CD4-positive, alpha-beta T cell treated with Interleukin-12 subunit alpha and Interleukin-12 subunit beta, for 1 hour (primary cell): ENCODE results near the gene CPLX3.
"Not testable (repeated sequence)": the region's sequence is repeated elsewhere in the genome, so short reads cannot be mapped to it uniquely, and the experiment has no call there.

ENCODE experiments used
- DNase-seq: peaks from one replicate; pipeline ENCODE4 v3.0.0-alpha.2; 2020

CPLX3 gene, protein sequence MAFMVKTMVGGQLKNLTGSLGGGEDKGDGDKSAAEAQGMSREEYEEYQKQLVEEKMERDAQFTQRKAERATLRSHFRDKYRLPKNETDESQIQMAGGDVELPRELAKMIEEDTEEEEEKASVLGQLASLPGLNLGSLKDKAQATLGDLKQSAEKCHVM

DNA sequence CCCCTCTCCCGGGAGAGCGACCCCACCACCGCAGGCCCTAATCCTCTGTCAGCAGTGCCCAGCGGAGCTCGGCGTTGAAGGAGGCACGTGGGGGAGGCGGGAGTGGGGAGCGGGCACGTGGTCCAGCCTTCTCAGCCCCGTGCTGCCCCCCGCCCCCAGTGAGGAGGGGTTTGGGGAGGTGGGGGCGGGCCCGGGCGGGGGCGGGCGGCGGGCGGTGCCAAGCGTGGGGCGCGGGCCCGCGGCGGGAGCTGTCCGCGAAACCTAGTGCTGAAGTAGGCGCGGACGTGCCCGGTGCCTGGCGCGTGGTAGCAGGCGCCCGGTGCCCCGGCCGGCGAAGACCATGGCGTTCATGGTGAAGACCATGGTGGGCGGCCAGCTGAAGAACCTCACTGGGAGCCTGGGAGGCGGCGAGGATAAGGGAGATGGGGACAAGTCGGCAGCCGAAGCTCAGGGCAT lies at the start of gene CPLX3:
CPLX3 (plus strand) TSS at position 264 of the 456 bp plus-strand sequence; CDS start at position 341, 77 bp downstream.
- DNase-seq = peak; percentile 51

DNA sequence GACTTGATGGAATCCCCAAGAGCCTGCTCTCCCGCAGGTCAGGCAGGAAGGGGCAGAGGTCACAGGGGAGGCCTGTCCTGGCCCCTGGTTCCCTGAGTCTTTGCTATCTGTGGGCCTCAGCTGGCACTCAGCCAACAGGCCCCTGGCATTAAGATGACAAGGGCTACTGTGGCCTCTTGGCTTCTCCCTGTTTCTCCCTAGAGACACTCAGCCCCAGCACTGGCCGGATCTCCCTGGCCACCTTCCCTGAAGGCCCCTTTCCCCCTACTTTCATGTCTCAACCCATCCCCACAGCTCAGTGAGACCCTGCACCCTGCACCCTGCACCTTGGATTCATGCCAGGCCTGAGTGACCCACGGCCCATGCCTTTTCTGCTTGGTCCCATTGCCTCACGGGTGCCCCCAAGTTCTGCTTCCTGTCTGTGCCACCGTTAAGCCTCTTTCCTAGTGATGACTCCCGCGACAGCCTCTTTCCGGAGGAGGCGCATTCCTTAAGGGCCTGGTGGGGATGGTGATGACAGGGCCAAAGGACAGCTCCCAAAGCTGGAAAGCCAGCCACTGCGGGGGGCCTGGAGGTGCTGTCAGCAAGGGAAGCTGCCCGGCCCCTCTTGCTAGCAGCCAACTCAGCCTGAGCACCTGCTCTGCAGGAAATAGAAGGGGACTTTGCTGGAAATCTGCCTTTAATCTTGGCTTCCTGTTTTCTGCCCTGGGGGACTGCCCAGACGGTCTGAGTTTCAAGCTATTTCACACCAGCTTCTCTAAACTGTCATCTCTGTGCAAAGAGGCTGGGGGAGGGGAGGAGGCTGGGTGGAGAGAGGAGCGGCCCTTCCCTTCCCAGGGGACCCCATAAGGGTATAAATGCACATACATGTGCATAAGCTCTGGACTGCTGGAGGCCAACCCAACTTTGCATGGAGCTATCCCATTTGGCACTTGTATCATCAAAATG lies 49.3 kb upstream of the CPLX3 start:
- DNase-seq = peak; percentile 83

DNA sequence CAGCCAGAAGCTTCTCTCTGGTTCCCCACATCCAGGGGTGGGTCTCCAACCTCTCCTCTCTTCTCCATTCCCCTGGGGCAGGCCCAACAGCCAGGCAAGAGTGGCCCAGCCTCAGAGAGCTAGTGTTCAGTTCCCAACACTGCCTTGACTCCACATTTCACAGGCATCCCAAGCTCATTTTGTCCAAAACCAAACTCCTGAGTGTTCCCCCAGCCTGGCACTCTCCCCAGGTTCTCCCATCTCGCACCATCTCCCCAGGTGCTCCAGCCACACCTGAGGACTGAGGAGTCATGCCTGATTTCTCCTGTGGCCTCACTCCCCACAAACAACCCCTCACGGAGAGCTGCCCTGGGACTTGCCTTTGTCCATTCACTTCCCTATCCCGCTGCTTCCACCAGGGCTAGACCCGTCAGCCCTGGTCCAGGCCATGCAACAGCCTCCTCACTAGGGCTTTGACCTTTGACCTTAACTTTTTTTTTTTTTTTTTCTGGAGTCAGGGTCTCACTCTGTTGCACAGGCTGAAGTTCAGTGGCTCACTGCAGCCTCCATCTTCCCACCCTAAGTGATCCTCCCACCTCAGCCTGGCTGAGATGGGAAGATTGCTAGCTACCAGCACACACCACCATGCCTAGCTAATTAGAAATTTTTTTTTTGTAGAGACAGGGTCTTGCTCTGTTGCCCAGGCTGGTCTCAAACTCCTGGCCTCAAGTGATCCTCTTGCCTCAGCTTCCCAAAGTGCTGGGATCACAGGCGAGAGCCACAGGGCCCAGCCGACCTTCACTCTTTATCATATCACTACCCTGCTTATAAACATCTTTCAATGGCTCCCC lies 48.4 kb upstream of the CPLX3 start:
- no peak for DNase-seq

DNA sequence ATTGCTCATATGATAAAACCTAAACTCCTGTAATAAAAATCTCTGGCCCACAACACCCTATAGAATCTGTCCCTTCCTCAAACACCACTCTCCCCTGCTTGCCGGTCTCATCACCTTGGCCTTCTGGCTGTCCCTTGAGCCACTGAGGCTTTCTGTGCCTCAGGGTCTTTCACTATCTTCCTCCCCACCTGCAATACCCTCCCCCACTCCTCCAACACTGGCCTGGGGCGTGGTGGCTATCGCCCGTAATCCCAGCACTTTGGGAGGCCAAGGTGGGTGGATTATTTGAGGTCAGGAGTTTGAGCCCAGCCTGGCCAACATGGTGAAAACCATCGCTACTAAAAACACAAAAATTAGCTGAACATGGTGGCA lies 47.8 kb upstream of the CPLX3 start:
- no peak for DNase-seq

DNA sequence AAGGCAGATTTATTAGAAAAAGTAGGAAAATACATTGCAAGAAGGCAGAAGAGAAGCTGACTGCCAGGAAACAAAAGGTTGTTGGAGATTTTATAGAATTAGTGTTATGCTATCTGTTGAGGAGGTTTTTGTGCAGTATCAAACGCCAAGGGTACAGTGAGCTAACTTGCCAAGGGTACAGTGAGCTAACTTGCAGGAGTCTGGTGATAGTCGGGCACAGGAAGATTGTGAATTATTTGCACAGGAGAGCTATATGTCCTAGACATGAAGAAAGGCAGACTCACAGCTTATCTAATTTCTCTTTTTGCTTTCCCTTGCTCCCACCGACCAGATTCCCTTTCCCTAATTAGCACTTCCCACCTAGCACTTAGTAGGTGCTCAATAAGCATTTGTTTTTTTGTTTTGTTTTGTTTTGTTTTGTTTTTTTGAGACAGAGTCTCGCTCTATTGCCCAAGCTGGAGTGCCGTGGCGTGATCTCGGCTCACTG lies 47.2 kb upstream of the CPLX3 start:
- no peak for DNase-seq

DNA sequence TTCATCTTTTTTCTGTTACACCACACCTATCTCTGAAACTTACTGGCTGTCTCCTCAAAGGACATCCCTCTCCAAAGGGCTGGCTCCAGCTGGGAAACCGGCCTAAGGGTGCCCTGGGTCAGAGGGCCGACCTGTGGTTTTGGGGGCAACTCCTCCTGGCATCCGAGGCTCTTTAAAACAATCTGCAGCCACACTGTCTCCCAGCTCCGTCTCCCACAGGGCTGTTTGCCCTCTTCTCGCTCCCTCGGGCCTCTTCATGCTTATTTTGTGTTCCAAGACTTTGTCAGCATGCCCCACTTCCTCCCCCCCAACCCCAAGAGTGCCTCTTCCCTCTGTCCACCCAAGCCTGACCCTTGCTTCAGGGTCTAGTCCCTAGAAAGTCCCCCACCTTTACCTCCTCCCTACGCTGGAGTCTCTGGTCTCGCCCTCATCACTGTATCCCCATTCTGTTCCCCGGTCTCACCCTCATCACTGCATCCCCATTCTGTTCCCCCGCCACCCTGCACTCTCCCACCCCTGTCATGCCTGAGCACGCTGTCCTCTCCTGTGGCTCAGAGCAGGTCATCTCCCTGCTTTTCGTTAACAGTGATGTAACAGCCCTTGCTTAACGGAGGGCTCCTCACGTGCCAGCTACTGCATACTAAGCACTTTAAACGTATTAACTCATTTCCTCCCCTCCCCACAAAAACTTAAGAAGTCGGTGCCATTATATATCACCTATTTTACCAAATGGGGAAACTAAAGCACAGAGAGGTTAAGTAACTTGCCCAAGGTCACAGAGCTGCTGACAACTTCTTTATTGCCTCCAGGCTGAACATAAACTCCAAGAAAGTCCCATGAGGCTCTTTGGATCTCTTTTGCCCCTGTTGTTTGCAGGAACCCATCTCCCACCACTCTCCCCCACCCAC lies 45.6 kb upstream of the CPLX3 start:
- peak; percentile 70 for DNase-seq

DNA sequence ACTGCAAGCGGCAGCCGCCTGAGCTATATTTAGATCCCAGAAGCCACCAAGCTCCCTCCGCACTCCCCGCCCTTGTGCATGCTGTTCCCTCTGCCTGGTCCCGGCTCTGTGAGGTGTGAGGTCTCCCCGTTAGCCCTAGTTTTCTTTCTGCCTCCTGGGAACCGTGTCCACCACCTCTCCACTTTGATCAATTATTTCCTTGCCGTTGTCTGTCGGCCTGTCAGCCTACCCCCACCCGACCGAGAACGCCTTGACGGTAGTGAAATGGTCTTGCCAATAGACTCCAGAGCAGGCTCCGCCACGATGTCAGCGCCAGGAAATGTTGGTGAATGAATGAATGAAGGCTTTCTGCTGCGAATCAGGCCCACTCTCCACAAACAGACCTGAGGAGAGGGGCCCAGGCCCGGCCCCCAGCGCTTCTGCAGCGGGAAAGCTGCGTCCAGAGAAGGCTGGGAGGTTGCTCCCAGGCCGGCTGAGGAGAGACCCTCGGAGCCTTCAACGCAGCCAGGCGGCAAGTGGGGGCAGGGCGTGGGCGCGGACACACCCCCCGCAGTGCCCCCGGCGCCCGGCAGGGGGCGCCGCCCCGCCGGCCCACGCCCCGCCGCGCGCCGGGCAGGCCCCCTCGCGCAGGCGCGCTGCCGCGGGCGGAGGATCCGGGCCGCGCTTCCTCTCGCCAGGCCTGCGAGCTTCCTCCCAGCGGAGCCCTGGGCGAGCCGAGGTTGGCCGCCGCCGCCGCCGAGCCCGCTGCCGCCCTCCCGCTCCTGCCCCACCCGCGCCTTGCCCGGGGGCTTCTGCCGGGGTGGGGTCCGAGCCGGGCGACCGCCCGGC lies 44.8 kb upstream of the CPLX3 start, which contains the start of gene CSK:
CSK (plus strand) TSS at position 650 of the 828 bp plus-strand sequence. CDS start 16,218 bp downstream, outside the sequence.
- peak; percentile 85 for DNase-seq

DNA sequence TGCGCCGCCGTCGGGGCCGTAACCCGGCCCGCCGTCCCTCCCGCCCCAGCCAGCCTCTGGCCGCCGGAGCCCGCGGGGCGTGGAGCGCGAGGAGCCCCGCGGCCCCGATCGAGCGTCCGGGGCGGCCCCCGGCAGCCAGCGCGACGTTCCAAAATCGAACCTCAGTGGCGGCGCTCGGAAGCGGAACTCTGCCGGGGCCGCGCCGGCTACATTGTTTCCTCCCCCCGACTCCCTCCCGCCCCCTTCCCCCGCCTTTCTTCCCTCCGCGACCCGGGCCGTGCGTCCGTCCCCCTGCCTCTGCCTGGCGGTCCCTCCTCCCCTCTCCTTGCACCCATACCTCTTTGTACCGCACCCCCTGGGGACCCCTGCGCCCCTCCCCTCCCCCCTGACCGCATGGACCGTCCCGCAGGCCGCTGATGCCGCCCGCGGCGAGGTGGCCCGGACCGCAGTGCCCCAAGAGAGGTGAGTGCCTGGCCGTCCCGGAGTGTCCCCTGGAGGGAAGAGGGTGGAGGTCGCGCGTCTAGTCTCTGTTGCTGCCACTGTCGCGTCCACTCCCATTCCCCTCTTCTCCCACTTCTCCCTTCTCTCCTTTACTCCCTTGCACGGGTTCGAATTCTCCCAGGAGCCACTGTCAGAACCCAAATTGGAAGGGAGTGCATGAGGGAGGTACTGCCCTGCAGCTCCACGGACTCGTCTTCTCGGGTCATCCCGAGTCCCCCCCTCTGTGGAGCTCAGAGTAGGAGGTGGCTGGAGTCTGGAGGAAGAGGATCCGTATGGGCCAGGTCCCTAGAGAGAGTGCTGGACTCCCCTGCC lies 44.0 kb upstream of the CPLX3 start:
- peak; percentile 72 for DNase-seq

DNA sequence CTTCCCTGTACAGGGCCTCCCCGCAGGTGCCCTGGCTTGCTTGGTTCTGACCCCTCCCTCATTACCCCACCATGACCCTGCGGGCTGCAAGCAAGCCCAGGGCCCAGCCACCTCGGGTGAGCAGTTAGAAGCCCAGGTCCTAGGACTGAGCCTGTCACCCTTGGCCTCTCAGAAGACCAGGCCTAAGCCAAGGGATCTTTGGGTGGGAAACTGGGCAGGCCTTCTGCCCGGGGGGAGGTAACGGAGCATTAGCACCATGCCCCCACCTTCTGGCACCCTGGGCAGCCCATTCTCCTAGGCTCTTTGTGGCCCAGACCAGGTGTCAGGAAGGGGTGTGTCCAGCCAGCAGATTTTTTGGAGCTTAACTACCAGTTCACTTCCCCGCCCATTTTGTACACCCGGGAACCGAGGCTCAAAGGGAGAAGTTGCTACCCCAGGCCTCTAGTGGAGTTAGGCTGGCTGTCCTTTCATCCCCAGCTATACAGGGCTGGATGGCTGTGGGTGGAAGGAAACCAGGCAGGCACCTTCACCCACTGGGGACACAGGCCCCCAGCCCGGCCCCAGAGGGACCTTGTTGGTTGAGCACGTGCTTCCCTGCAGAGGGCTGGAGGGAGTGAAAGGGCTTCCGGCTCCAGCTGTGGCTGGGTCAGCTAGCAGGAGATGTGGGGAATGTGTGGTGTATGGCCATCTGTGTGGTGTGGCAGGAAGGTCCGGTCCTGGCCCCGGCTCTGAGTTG lies 43.2 kb upstream of the CPLX3 start:
- DNase-seq = no peak

DNA sequence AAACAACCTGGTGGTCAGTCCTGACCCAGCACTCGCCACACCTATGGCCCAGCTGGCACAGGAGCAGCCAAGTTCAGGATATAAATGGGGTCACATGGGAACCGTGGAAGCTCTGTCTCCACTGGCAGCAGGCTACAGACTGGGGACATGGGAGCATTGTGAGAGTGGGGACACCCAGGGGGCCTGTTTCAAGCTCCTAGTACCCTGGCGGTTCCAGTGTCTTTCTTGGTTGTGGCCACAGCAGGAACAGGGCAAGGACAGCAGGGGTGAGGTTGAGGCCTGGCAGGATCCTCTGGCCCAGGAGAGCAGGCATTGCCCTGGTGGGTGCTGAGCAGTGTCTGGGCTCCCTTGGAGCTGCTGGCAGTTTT lies 42.6 kb upstream of the CPLX3 start:
- no peak for DNase-seq

DNA sequence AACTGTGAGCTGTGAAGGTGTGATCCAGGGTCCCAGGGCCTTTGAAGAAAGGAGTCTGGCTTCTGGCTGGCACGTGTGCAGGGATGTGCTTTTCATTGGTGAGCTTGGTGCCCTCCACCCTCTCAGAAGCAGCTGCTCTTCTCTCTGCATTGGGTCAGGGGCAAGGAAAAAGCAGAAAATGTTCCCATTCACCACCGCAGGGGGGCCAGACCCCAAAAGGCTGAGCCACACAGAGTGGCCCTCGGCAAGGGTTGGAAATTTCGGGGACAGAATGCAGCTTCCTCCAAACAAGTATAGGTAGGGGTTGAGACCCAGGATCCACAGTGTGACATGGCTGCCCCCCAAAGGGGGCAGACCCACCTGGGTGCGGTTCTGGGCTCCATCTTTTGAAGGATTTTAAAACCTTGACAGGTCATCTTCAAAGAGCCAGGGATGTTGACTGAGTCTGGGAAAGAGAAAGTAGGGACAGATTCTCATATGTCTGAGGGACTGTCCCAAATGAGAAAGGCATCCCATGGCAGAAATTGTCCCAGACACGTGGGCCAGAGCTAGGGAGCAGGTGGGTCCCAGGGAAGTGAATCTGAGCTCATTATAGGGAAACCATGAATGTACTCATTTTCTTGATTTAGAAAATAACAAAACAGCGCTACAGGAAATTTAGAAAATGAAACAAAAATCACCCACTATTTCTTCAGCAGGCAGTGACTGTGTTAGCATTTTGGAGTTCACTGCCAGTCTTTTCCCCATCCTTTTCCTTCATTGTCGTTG lies 41.8 kb upstream of the CPLX3 start:
- no peak for DNase-seq

DNA sequence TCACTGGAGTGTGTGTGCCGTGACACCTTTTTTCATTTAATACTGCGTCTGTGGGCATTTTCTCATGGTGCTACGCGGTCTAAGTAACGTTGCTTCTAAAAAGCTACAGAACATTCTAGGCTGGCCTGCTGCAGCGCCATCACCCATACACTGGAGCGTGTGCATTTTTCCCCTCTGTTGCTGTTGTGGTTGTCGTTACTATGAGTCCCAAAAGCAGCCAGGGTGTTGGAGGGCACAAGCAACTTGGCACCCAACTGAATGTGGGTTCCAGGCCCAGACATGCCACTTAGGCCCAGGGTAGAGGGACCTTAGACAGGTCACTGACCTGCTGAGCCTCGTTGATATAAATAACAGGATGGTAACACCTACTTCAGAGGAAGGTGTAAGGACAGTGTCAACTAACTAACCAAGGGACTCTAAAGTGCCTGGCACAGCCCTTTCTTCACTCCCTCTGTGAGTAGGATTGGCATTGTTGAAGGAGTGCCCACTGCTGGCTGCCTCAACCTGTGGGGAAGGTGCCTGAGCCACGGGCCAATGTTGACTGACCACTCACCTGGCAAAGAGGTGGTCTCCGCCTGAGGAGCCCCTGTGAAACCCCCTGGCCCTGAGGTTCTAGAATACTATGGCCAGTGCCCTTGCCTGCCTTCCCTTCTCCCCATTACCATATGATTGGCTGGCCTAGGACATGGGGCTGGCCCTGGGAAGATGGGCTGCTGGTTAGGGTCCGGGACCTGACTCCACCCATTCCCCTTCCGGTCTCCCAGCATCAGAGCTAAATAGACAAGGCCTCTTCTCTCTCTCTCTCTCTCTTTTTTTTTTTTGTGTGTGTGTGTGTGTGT lies 41.0 kb upstream of the CPLX3 start:
- DNase-seq = peak; percentile 71

DNA sequence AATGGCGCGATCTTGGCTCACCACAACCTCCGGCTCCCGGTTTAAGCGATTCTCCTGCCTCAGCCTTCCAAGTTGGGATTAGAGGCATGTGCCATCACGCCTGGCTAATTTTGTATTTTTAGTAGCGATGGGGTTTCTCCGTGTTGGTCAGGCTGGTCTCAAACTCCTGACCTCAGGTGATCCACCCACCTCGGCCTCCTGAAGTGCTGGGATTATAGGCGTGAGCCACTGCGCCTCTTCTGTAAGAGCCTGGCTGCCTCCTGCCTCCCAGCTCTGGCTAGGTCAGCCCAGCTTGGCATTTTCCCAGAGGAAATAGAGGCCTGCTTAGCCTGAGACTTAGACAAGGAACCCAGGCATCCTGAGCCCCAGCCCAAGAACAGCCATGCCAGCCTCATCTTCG lies 40.3 kb upstream of the CPLX3 start:
- DNase-seq = not testable (repeated sequence)

DNA sequence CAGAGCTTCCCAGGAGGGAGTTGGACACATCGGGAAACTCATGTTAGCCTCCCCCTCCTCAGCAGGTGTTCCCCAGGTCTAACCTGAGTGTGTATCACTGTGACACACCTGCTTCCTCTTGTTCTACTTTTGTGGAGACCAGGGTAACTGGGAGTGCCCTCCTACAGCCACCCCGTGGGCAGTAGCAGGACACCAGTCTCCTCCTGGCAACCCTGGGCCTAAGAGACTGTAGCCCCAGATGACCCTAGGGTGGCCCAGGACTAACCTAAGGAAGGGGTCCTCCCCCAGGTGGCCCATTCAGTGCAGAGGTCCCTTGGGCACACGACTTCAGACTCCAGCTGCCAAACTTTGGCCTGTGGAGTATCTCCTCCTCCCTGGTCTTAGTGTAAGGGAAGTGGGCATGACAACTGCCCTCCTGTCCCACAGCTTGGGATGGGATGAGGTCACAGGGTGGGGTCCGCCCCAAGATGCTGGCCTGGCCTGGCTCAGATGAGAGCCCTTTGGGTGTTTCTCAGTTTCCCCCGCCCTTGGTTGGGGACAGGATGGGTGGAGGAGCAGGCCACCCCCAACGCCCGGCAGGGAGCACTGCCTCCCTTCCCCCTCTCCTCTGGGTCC lies 39.8 kb upstream of the CPLX3 start:
- no peak for DNase-seq

DNA sequence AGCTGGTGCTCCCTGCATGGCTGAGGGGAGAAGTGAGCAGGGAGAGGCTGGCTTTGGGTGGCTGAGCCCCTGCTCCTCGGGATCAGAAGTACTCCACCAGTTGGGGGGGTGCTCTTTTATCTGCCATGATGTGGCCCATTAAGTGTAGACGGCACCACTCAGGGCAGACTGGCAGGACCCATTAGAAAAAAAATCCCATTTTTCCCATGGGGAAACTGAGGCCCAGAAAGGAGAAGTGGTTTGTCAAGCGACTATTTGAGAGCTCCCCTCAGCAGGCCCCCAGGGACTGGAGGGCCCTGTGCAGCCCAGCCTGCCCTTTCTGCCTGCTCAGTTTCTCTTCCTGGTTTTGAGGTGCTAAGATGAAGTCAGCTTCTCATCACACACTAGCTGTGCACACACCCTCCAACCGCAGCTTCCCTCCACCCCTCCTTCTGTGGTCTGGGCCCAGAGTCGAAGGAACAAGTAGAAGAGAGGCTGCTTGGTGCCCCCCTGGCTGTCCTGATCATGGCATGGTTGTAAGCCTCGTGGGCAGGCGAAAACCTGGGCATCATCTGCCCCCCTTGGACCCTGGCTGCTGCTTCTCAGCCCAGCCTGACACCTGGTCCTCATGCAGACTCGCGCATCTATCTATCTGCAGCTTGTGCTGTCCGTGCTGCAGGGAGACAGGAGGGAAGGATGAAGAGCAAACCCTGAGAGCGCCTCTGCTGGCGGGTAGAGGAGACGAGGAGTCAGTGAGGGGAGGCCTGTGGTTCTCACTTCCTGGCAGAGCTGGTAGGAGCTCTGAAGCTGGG lies 39.0 kb upstream of the CPLX3 start:
- peak; percentile 89 for DNase-seq

DNA sequence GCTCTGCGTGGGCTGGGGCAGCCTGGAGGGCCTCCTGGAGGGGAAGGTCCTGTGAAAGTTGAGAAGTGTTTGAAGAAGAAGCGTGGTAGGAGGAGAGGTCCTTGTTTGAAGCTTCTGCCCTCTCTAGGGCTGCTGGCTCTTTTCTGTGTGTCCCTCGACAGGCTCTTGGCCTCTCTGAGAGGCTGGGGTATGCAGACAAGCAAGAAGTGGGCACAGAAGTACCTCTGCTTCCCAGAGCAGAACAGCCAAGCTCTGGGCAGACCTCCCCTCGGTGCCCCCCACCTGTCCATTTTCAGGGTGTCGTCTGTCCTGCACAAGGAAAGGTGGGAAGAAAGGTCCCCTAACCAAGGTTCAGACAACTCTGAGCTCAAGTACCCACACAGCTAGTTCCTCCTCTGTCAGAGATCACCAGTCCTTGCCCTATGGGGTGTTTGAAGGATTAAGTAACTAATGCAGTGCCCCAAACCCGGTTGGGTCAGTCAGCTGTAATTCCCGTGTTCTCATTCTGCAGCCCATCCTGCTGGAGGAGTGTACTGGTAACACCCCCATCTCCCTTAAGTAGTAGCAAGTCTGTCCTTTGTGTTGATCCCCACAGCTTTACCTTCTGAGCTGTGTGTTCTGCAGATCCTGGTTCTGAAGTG lies 38.3 kb upstream of the CPLX3 start:
- no peak for DNase-seq
